Tibial nerve (tissue), 4 donors: Measurements from ENCODE around the gene NOP53. TPM values are rescaled to one million over a fixed set of nuclear protein-coding genes. Genes with fewer than 3 reads are reported as not detected.
"Not testable (repeated sequence)": the region's sequence is repeated elsewhere in the genome, so short reads cannot be mapped to it uniquely, and the experiment has no call there.

Experiments used
- DNase-seq, 2 donors: peaks; one replicate each; pipeline ENCODE4 v3.0.0-alpha.2; 2019; ENCODE audit warnings: low spot score in 2 of 2
- H3K27ac ChIP-seq, 4 donors: fragments of 200-600 bp; sonication (generic) in 3 of 4; one replicate each; pipeline ENCODE4 v1.5.1; 2017 to 2019; ENCODE audit warnings: mild to moderate bottlenecking in 1 of 4
- H3K27me3 ChIP-seq, 2 donors: fragments of 200-600 bp; sonication (generic) in 1 of 2; one replicate each; pipeline versions ENCODE4 v1.5.1 to v1.6.0; 2017 to 2019
- H3K36me3 ChIP-seq, 3 donors: fragments of 200-600 bp; sonication (generic); one replicate each; pipeline ENCODE4 v1.5.1; 2018 to 2019
- H3K4me1 ChIP-seq, 4 donors: fragments of 200-600 bp; sonication (generic) in 3 of 4; one replicate each; pipeline ENCODE4 v1.5.1; 2017 to 2019
- H3K4me3 ChIP-seq, 4 donors: fragments of 200-600 bp; sonication (generic) in 3 of 4; one replicate each; pipeline ENCODE4 v1.5.1; 2017 to 2019; ENCODE audit warnings: mild to moderate bottlenecking in 1 of 4, moderate library complexity in 1 of 4
- H3K9me3 ChIP-seq, 4 donors: fragments of 200-600 bp; sonication (generic) in 3 of 4; one replicate each; pipeline ENCODE4 v1.5.1; 2017 to 2019
- CTCF ChIP-seq, 5 experiments: fragments of 200-600 bp in 3 of 5; fragments of 450-650 bp in 2 of 5; sonication (generic) in 3 of 5; IDR thresholded peaks; one replicate each; pipeline ENCODE4 v1.5.1; 2016 to 2019; ENCODE audit warnings: antibody characterized with exemption in 5 of 5, mild to moderate bottlenecking in 3 of 5, moderate library complexity in 2 of 5
- EP300 ChIP-seq, 2 donors: sonication (generic); formaldehyde crosslinking; IDR thresholded peaks; one replicate each; pipeline ENCODE4 v1.6.1; 2017; ENCODE audit warnings: antibody characterized with exemption in 2 of 2, mild to moderate bottlenecking in 1 of 2
- POLR2A ChIP-seq, 2 donors: fragments of 450-650 bp; IDR thresholded peaks; one replicate each; pipeline ENCODE4 v1.6.1; 2017; ENCODE audit warnings: antibody characterized with exemption in 2 of 2, mild to moderate bottlenecking in 2 of 2, moderate library complexity in 2 of 2
- WGBS, 2 donors: methylation state at CpG; one replicate each; pipeline ENCODE4 v1.1.5; 2018; 5-methylcytosine and 5-hydroxymethylcytosine counted together
- total RNA-seq, 4 donors: library from RNA; depleted of rRNA; stranded (reverse); fragments of >200 nt; gene quantifications; one replicate each; pipeline ENCODE4 v1.1.0, GENCODE V29; 2016

Gene NOP53
- total RNA-seq, 4 donors from 2014 or later = 320 to 532 (median 408) TPM

- no peak overlapping the region for H3K4me3 ChIP-seq
- H3K9me3 ChIP-seq = no peaks in the 10 kb centered on the region
- DNase-seq = no peak
- H3K27me3 ChIP-seq = no peaks in the 10 kb centered on the region
- H3K36me3 ChIP-seq = no peaks in the 10 kb centered on the region
- WGBS, 2 donors = 71 to 94% methylated on average over 2 of the region's 2 CpGs
- peaks cover 0 to 15% (median 2%) of the 10 kb centered on the region in 4 donors for H3K4me1 ChIP-seq
- H3K27ac ChIP-seq = no peak overlapping the region
- TF ChIP-seq POLR2A (IDR thresholded peaks at IDR 0.05) (no peak), EP300 (IDR thresholded peaks at IDR 0.05) (no peak), CTCF (IDR thresholded peaks at IDR 0.05) (no peak)
Observed at GRCh38 chr19:47768604-47769003, 23.3 kb downstream of the NOP53 start.

- H3K4me3 ChIP-seq = no peak overlapping the region
- no peaks in the 10 kb centered on the region for H3K36me3 ChIP-seq
- H3K4me1 ChIP-seq = peaks cover 0 to 24% (median 2%) of the 10 kb centered on the region in 4 donors
- no peaks in the 10 kb centered on the region for H3K27me3 ChIP-seq
- no peak for TF ChIP-seq CTCF (IDR thresholded peaks at IDR 0.05)
- no peak overlapping the region for H3K27ac ChIP-seq
- no peaks in the 10 kb centered on the region for H3K9me3 ChIP-seq
- DNase-seq = no peak
- WGBS, 2 donors = 89 to 91% methylated on average over 3 of the region's 3 CpGs
Observed at GRCh38 chr19:47769534-47769933, 24.2 kb downstream of the NOP53 start.

GRCh38 chr19:47771291-47771690 is 25.9 kb downstream of the NOP53 start:
- H3K27me3 ChIP-seq, H3K36me3 ChIP-seq, H3K9me3 ChIP-seq, H3K4me3 ChIP-seq, DNase-seq: not testable (repeated sequence)
- peaks cover 0 to 16% (median 0%) of the 10 kb centered on the region in 4 donors for H3K4me1 ChIP-seq
- 80 to 84% methylated on average over 6 of the region's 6 CpGs for WGBS, 2 donors
- peak overlapping the region in 2 of 4 donors; percentile 61 to 65 for H3K27ac ChIP-seq

- DNase-seq = no peak
- Histone ChIP-seq H3K36me3 (peaks cover 0 to 10% (median 0%) of the 10 kb centered on the region in 3 donors), H3K4me1 (peaks cover 0 to 56% (median 28%) of the 10 kb centered on the region in 4 donors), H3K4me3 (no peak overlapping the region), H3K27ac (peak overlapping the region in 3 of 4 donors; percentile 98 to 100 (median 98)), H3K27me3 (no peaks in the 10 kb centered on the region), H3K9me3 (no peaks in the 10 kb centered on the region)
- TF ChIP-seq EP300 (IDR thresholded peaks at IDR 0.05) = peak in 1 of 2 donors; percentile 20
- no peak for TF ChIP-seq CTCF (IDR thresholded peaks at IDR 0.05)
- no peak for TF ChIP-seq POLR2A (IDR thresholded peaks at IDR 0.05)
- 50 to 58% methylated on average over 4 of the region's 4 CpGs for WGBS, 2 donors
Observed at GRCh38 chr19:47776568-47776967, 31.2 kb downstream of the NOP53 start.

GRCh38 chr19:47777245-47778048 is 32.1 kb downstream of the NOP53 start:
- H3K27me3 ChIP-seq, DNase-seq, H3K9me3 ChIP-seq: not testable (repeated sequence)
- H3K36me3 ChIP-seq = peaks cover 0 to 16% (median 0%) of the 10 kb centered on the region in 3 donors
- peak overlapping the region; percentile 88 to 99 (median 94) for H3K4me3 ChIP-seq
- H3K27ac ChIP-seq = peak overlapping the region; percentile 98 to 100 (median 98)
- peaks cover 0 to 65% (median 34%) of the 10 kb centered on the region in 4 donors for H3K4me1 ChIP-seq
- 61 to 69% methylated on average over 21 to 23 of the region's 23 CpGs for whole genome bisulfite sequencing, 2 donors
